SU-DHL-6 (cell line): ENCODE measurements around the gene ANO9.

Experiments used
- H2AFZ ChIP-seq: fragments of 200-600 bp; sonication (generic); 2 replicates; pipeline ENCODE4 v1.6.1; 2014; ENCODE audit warnings: low read depth, mild to moderate bottlenecking, moderate library complexity, mixed read lengths, antibody characterized with exemption, low read length; ENCODE audit not compliant: severe bottlenecking
- H3F3A ChIP-seq: fragments of 200-600 bp; shearing (Covaris generic); 2 replicates; pipeline ENCODE4 v1.6.0; 2016; ENCODE audit warnings: antibody characterized with exemption, mild to moderate bottlenecking; ENCODE audit not compliant: insufficient read depth
- H3K27ac ChIP-seq: fragments of 200-600 bp; sonication (generic); 2 replicates; pipeline ENCODE4 v1.5.1; 2016; ENCODE audit warnings: low read depth, mild to moderate bottlenecking, low read length, moderate library complexity, mixed read lengths
- H3K27me3 ChIP-seq: fragments of 200-600 bp; sonication (generic), shearing (Covaris generic); 2 replicates; pipeline ENCODE4 v1.6.0; 2014; ENCODE audit warnings: mild to moderate bottlenecking, low read length
- H3K36me3 ChIP-seq: fragments of 200-600 bp; sonication (generic); 2 replicates; pipeline ENCODE4 v1.6.1; 2014; ENCODE audit warnings: mild to moderate bottlenecking, low read length, mixed read lengths
- H3K4me2 ChIP-seq: fragments of 300-600, 200-600 bp; shearing (Covaris generic), sonication (generic); 2 replicates; pipeline ENCODE4 v1.6.0; 2014; ENCODE audit warnings: low read length, low read depth, mild to moderate bottlenecking; ENCODE audit not compliant: poor library complexity, severe bottlenecking
- H3K4me3 ChIP-seq: fragments of 200-600 bp; sonication (generic); 2 replicates; pipeline ENCODE4 v1.5.1; 2014; ENCODE audit warnings: antibody characterized with exemption, low read length, mild to moderate bottlenecking, mixed read lengths; ENCODE audit not compliant: insufficient read depth, poor library complexity, severe bottlenecking
- H3K79me2 ChIP-seq: fragments of 200-600 bp; sonication (generic); 2 replicates; pipeline ENCODE4 v1.6.1; 2014; ENCODE audit warnings: mild to moderate bottlenecking, low read length, moderate library complexity; ENCODE audit not compliant: insufficient read depth
- H3K9ac ChIP-seq: fragments of 200-600 bp; sonication (generic); 2 replicates; pipeline ENCODE4 v1.7.0; 2014; ENCODE audit warnings: mild to moderate bottlenecking, low read length
- H3K9me2 ChIP-seq: fragments of 200-600 bp; sonication (generic); replicated peaks from 2 replicates; pipeline ENCODE4 v1.6.1; 2014; ENCODE audit warnings: low read length; ENCODE audit not compliant: insufficient read depth
- H3K9me3 ChIP-seq: fragments of 200-600 bp; sonication (generic); 2 replicates; pipeline ENCODE4 v1.6.1; 2014; ENCODE audit warnings: low read length, mixed read lengths; ENCODE audit not compliant: insufficient read depth
- H4K20me1 ChIP-seq: fragments of 200-600 bp; sonication (generic); 2 replicates; pipeline ENCODE4 v1.6.1; 2014; ENCODE audit warnings: low read depth, mild to moderate bottlenecking, antibody characterized with exemption, low read length, moderate library complexity, mixed read lengths
- EZH2phosphoT487 ChIP-seq: fragments of 200-600 bp; sonication (generic), shearing (Covaris generic); conservative IDR thresholded peaks from 2 replicates; pipeline ENCODE4 v1.6.1; 2018; ENCODE audit warnings: mild to moderate bottlenecking, antibody characterized with exemption, low read length, moderate library complexity, mixed read lengths
- TF ChIP-seq, protein P1 (sequence below): fragments of 200-600 bp; sonication (generic); IDR thresholded peaks from one replicate; pipeline ENCODE4 v1.5.1; 2017; ENCODE audit warnings: antibody characterized with exemption, mild to moderate bottlenecking, low read length, moderate library complexity; ENCODE audit not compliant: insufficient read depth, poor library complexity, severe bottlenecking

ANO9 gene

DNA sequence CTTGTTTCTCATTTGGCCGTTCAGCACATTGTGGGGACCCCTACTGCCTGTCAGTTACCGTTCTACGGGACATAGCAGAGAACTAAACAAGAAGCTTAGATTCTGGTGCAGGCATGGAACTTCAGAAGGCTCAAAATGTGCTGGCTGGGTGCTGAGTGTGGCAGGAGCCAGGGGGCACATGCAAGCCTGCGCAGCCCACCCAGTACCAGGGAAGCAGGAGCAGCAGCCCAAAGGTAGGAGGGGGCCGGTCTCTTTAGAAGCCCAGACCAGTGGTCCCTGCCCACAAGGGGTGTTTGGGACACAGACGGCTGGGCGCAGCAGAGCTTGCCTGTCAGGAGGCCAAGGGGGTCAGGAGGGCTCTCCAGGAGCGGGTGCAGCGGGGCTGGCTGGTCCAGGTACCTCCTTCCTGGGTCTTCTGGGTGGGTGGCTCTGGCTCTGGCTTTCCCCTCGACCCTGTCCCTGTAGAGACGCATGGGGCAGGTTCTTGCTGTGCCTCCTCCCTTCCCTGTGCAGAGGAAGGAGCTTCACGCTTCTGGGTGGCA lies 10.5 kb upstream of the ANO9 start:
- Histone ChIP-seq H3K4me2 (no peak overlapping the region), H3K9me2 (no peaks in the 10 kb centered on the region)

DNA sequence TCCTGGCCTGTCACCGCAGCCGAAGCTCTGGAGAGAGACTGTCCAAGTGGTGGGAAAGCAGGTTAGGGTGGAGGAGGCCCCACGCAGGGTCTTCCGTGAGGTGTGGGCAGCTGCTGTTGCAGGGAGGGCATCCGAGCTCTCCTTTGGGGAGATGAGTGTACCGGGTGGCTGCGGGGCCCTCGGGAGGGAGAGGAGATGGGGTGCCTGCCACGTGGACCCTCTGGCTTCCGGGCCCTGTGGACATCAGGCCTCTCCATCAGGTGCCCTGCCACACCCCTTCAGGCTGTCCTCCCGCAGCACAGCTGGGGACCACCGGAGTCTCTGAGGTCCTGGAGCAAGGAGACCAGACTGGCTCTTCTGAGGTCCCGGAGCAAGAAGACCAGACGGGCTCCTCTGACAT lies 9.9 kb upstream of the ANO9 start:
- no peak overlapping the region for H2AFZ ChIP-seq
- peaks cover 15% of the 10 kb centered on the region for H3F3A ChIP-seq
- TF ChIP-seq, protein P1, sequence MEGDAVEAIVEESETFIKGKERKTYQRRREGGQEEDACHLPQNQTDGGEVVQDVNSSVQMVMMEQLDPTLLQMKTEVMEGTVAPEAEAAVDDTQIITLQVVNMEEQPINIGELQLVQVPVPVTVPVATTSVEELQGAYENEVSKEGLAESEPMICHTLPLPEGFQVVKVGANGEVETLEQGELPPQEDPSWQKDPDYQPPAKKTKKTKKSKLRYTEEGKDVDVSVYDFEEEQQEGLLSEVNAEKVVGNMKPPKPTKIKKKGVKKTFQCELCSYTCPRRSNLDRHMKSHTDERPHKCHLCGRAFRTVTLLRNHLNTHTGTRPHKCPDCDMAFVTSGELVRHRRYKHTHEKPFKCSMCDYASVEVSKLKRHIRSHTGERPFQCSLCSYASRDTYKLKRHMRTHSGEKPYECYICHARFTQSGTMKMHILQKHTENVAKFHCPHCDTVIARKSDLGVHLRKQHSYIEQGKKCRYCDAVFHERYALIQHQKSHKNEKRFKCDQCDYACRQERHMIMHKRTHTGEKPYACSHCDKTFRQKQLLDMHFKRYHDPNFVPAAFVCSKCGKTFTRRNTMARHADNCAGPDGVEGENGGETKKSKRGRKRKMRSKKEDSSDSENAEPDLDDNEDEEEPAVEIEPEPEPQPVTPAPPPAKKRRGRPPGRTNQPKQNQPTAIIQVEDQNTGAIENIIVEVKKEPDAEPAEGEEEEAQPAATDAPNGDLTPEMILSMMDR = no peak
- no peak for TF ChIP-seq EZH2phosphoT487
- no peaks in the 10 kb centered on the region for H3K27me3 ChIP-seq
- H4K20me1 ChIP-seq = no peaks in the 10 kb centered on the region
- H3K4me2 ChIP-seq = no peak overlapping the region
- no peaks in the 10 kb centered on the region for H3K9me2 ChIP-seq
- no peaks in the 10 kb centered on the region for H3K36me3 ChIP-seq
- H3K9me3 ChIP-seq = no peaks in the 10 kb centered on the region
- H3K27ac ChIP-seq = no peak overlapping the region
- H3K4me3 ChIP-seq = no peak overlapping the region
- H3K79me2 ChIP-seq = peaks cover 14% of the 10 kb centered on the region
- H3K9ac ChIP-seq = no peak overlapping the region

More for the DNA sequence above, 10.5 kb upstream of the ANO9 start:
- Histone ChIP-seq H4K20me1 (no peaks in the 10 kb centered on the region), H3F3A (peaks cover 12% of the 10 kb centered on the region), H3K79me2 (peaks cover 14% of the 10 kb centered on the region), H3K4me3 (no peak overlapping the region), H3K36me3 (no peaks in the 10 kb centered on the region), H3K9me3 (no peaks in the 10 kb centered on the region), H3K9ac (no peak overlapping the region), H2AFZ (no peak overlapping the region), H3K27ac (no peak overlapping the region), H3K27me3 (no peaks in the 10 kb centered on the region)
- TF ChIP-seq EZH2phosphoT487 = no peak
- TF ChIP-seq, protein P1 = no peak

DNA sequence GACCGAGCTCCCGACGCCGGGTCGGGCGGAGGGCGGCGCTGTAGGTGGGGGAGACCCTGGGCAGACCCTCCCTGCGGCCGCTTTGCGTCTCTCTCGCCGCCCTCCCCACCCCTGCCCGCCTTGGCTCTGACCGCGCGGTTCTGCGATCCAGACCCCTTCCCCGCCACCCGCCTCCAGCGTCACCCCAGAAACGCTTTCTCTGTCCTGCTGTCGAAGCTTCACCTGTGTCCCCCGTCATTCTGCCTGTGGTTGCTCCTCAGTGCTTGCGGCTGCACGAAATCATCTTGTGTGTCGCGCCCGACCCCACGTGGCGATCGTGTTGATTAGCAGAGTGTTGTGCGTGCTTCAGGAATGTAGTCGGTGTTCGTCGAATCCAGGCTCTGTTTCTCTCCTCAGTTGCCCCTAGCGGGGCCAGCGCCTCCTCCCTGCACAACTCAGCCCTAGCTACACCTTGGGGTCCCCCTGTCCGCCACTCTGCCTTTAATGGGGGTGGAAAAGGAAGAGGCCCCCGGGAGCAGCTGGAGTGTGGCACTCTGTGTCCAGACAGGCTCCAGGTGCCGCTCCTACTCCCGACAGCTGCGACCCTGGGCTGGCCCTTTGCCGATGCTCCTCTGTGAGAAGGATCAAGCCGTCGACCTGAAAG lies 9.1 kb upstream of the ANO9 start:
- peak overlapping the region; percentile 61 for H3K4me2 ChIP-seq
- H3K36me3 ChIP-seq = no peaks in the 10 kb centered on the region
- peaks cover 14% of the 10 kb centered on the region for H3K79me2 ChIP-seq
- H3K9me2 ChIP-seq = no peaks in the 10 kb centered on the region
- TF ChIP-seq, protein P1 = peak; percentile 30
- TF ChIP-seq EZH2phosphoT487 = no peak
- H3K9me3 ChIP-seq = no peaks in the 10 kb centered on the region
- peak overlapping the region; percentile 64 for H2AFZ ChIP-seq
- no peaks in the 10 kb centered on the region for H3K27me3 ChIP-seq
- H3K27ac ChIP-seq = no peak overlapping the region
- H3K4me3 ChIP-seq = peak overlapping the region; percentile 76
- H3K9ac ChIP-seq = peak overlapping the region; percentile 83
- H4K20me1 ChIP-seq = no peaks in the 10 kb centered on the region
- peaks cover 16% of the 10 kb centered on the region for H3F3A ChIP-seq
